HepG2 (cell line): ENCODE data around the gene RNF25. TPM values are rescaled to one million over a fixed set of nuclear protein-coding genes. Genes with fewer than 3 reads are reported as not detected.
A peak's percentile ranks its signal among the peaks of the same experiment; 100 is the strongest.

Experiments used
- CAMTA2 ChIP-seq: sonication (generic); formaldehyde crosslinking; IDR thresholded peaks from 2 replicates; pipeline ENCODE4 v1.4.0; 2020; ENCODE audit warnings: mild to moderate bottlenecking, missing genetic modification reagents, borderline replicate concordance
- CCDC6 ChIP-seq: sonication (generic); formaldehyde crosslinking; IDR thresholded peaks from 2 replicates; pipeline ENCODE4 v1.8.1; 2022; ENCODE audit warnings: mild to moderate bottlenecking, missing genetic modification reagents, moderate library complexity
- FOXA3 ChIP-seq: IDR thresholded peaks from 2 replicates; pipeline ENCODE4 v1.6.1; 2016; ENCODE audit warnings: missing genetic modification reagents, missing compliant biosample characterization
- GATAD2A ChIP-seq: IDR thresholded peaks from 2 replicates; pipeline ENCODE4 v1.6.1; 2016
- HHEX ChIP-seq: IDR thresholded peaks from 2 replicates; pipeline ENCODE4 v1.6.1; 2016; ENCODE audit warnings: control low read depth
- IRF2 ChIP-seq: IDR thresholded peaks from 2 replicates; pipeline ENCODE4 v1.6.1; 2018; ENCODE audit warnings: missing genetic modification reagents, missing compliant biosample characterization
- PAWR ChIP-seq: sonication (generic); formaldehyde crosslinking; IDR thresholded peaks from 2 replicates; pipeline ENCODE4 v1.4.0; 2020; ENCODE audit warnings: missing genetic modification reagents, mild to moderate bottlenecking, borderline replicate concordance
- SNAI1 ChIP-seq: sonication (generic); formaldehyde crosslinking; IDR thresholded peaks from 2 replicates; pipeline ENCODE4 v1.5.0; 2020; ENCODE audit warnings: mild to moderate bottlenecking, missing genetic modification reagents, borderline replicate concordance
- SP2 ChIP-seq: sonication (generic); formaldehyde crosslinking; IDR thresholded peaks from 2 replicates; pipeline ENCODE4 v1.5.1; 2020; ENCODE audit warnings: mild to moderate bottlenecking, missing genetic modification reagents
- TOPORS ChIP-seq: sonication (generic); formaldehyde crosslinking; IDR thresholded peaks from 2 replicates; pipeline ENCODE4 v1.8.0; 2023; ENCODE audit warnings: mild to moderate bottlenecking, missing genetic modification reagents
- ZNF12 ChIP-seq: sonication (generic); formaldehyde crosslinking; IDR thresholded peaks from 2 replicates; pipeline ENCODE4 v1.5.0; 2020; ENCODE audit warnings: missing genetic modification reagents
- ZNF446 ChIP-seq: sonication (generic); formaldehyde crosslinking; IDR thresholded peaks from 2 replicates; pipeline ENCODE4 v1.5.0; 2020; ENCODE audit warnings: mild to moderate bottlenecking, missing genetic modification reagents
- ZNF451 ChIP-seq: sonication (generic); formaldehyde crosslinking; IDR thresholded peaks from 2 replicates; pipeline ENCODE4 v1.5.0; 2020; ENCODE audit warnings: mild to moderate bottlenecking, missing genetic modification reagents
- ZNF569 ChIP-seq: sonication (generic); formaldehyde crosslinking; IDR thresholded peaks from 2 replicates; pipeline ENCODE4 v1.5.0; 2020; ENCODE audit warnings: mild to moderate bottlenecking, missing genetic modification reagents, moderate library complexity, borderline replicate concordance
- ZNF629 ChIP-seq: sonication (generic); formaldehyde crosslinking; conservative IDR thresholded peaks from 2 replicates; pipeline ENCODE4 v1.5.0; 2020; ENCODE audit warnings: missing genetic modification reagents
- ZNF724P ChIP-seq: sonication (generic); formaldehyde crosslinking; IDR thresholded peaks from 2 replicates; pipeline ENCODE4 v1.8.0; 2022; ENCODE audit warnings: missing genetic modification reagents, borderline replicate concordance
- ZSCAN29 ChIP-seq: sonication (generic); formaldehyde crosslinking; conservative IDR thresholded peaks from 2 replicates; pipeline ENCODE4 v1.4.0; 2020; ENCODE audit warnings: mild to moderate bottlenecking, missing genetic modification reagents
- polyA plus RNA-seq, 8 experiments: library from polyadenylated mRNA; depleted of rRNA in 3 of 8; stranded (reverse) in 7 of 8; unstranded in 1 of 8; fragments of >200 nt; fragmentation: Illumina TruSeq in 4 of 8; extraction: Trizol in 4 of 8; gene quantifications; 2 replicates each; pipeline versions ENCODE4 v1.2.1 to v1.2.3, GENCODE V29; 2011 to 2016; ENCODE audit warnings: low read depth in 4 of 8, missing spikeins in 1 of 8, mixed read lengths in 1 of 8; ENCODE audit not compliant: insufficient read depth in 1 of 8
- total RNA-seq, 5 experiments: library from RNA; depleted of rRNA; stranded (reverse); fragments of >200 nt; fragmentation: Illumina TruSeq; extraction: Trizol; gene quantifications; 2 replicates each; pipeline ENCODE4 v1.2.3, GENCODE V29; 2016; ENCODE audit warnings: low read depth in 1 of 5
- TF ChIP-seq, protein P1 (sequence below): sonication (generic); formaldehyde crosslinking; IDR thresholded peaks from 2 replicates; pipeline ENCODE4 v1.8.0; 2022; ENCODE audit warnings: mild to moderate bottlenecking, missing genetic modification reagents
- TF ChIP-seq, protein P2 (sequence below): sonication (generic); formaldehyde crosslinking; IDR thresholded peaks from 2 replicates; pipeline ENCODE4 v1.8.0; 2023; ENCODE audit warnings: mild to moderate bottlenecking, missing genetic modification reagents
- TF ChIP-seq, protein P3 (sequence below): sonication (generic); formaldehyde crosslinking; IDR thresholded peaks from 2 replicates; pipeline ENCODE4 v1.5.1; 2020; ENCODE audit warnings: missing genetic modification reagents, mild to moderate bottlenecking, borderline replicate concordance
- TF ChIP-seq, protein P4 (sequence below): sonication (generic); formaldehyde crosslinking; IDR thresholded peaks from 2 replicates; pipeline ENCODE4 v1.5.0; 2020; ENCODE audit warnings: mild to moderate bottlenecking, missing genetic modification reagents, moderate library complexity

The RNF25 gene
- total and polyA plus RNA-seq, 2 of the 13 experiments (the other 11 are each of a cell fraction or from before 2014, with no cell fraction given) = 37.0 to 87.6 TPM

DNA sequence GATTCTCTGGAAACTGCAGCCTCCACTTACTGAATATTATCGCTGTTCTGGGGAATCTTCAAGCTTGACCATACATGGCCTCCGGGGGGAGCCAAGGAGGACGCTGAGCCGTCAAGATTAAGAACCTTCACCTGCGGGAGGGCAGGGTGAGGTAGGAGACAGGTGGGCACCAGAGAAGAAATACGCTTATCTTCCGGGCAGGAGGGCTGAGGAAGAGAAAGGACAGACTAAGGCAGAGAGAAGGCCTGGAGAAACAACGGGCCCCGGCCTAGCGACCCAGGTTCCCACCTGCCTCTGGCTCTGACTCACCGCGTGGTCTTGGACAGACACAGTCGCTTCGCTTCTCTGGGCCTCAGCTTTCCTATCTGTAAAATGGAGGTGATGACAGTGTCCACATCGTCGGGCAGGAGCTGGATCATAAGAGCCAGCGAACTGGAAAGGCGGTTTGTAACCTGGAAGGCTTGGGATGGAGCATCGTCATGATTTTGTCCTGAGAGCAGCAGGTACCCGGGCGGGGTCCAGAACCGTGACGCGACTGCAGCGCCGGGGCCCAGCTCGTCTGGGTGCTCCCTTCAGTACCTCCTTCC is 13.0 kb downstream of the RNF25 start (continued):
- TF ChIP-seq, protein P1, sequence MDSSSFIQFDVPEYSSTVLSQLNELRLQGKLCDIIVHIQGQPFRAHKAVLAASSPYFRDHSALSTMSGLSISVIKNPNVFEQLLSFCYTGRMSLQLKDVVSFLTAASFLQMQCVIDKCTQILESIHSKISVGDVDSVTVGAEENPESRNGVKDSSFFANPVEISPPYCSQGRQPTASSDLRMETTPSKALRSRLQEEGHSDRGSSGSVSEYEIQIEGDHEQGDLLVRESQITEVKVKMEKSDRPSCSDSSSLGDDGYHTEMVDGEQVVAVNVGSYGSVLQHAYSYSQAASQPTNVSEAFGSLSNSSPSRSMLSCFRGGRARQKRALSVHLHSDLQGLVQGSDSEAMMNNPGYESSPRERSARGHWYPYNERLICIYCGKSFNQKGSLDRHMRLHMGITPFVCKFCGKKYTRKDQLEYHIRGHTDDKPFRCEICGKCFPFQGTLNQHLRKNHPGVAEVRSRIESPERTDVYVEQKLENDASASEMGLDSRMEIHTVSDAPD (CRISPR knock-in tag) = no peak
- peak; percentile 41; the same call in 1 of the 2 replicates for TF ChIP-seq ZNF569 (CRISPR knock-in tag)
- TF ChIP-seq ZNF12 (CRISPR knock-in tag) = no peak
- TF ChIP-seq FOXA3 (CRISPR knock-in tag) = 0 out of 2 replicates have a peak, but pooled peaks have one; percentile 28
- TF ChIP-seq ZNF724P (CRISPR knock-in tag) = 0 out of 2 replicates have a peak, but pooled peaks have one; percentile 58
- TF ChIP-seq TOPORS (CRISPR knock-in tag) = peak; percentile 18; the same call in 1 of the 2 replicates
- TF ChIP-seq ZNF451 (CRISPR knock-in tag) = no peak
- TF ChIP-seq ZNF629 (CRISPR knock-in tag) = peak; percentile 98
- TF ChIP-seq CCDC6 (CRISPR knock-in tag) = peak; percentile 39; the same call in 1 of the 2 replicates
- TF ChIP-seq, protein P2, sequence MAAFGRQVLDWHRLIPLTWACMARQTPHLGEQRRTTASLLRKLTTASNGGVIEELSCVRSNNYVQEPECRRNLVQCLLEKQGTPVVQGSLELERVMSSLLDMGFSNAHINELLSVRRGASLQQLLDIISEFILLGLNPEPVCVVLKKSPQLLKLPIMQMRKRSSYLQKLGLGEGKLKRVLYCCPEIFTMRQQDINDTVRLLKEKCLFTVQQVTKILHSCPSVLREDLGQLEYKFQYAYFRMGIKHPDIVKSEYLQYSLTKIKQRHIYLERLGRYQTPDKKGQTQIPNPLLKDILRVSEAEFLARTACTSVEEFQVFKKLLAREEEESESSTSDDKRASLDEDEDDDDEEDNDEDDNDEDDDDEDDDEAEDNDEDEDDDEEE (CRISPR knock-in tag) = peak; percentile 36; the same call in 1 of the 2 replicates
- peak; percentile 90; the same call in 1 of the 2 replicates for TF ChIP-seq ZNF446
- 0 out of 2 replicates have a peak, but pooled peaks have one; percentile 9 for TF ChIP-seq CAMTA2 (CRISPR knock-in tag)
- TF ChIP-seq HHEX (CRISPR knock-in tag) = no peak
- TF ChIP-seq SP2 (CRISPR knock-in tag) = 0 out of 2 replicates have a peak, but pooled peaks have one; percentile 32
- no peak for TF ChIP-seq PAWR
- 0 out of 2 replicates have a peak, but pooled peaks have one; percentile 35 for TF ChIP-seq GATAD2A (CRISPR knock-in tag)
- TF ChIP-seq, protein P3, sequence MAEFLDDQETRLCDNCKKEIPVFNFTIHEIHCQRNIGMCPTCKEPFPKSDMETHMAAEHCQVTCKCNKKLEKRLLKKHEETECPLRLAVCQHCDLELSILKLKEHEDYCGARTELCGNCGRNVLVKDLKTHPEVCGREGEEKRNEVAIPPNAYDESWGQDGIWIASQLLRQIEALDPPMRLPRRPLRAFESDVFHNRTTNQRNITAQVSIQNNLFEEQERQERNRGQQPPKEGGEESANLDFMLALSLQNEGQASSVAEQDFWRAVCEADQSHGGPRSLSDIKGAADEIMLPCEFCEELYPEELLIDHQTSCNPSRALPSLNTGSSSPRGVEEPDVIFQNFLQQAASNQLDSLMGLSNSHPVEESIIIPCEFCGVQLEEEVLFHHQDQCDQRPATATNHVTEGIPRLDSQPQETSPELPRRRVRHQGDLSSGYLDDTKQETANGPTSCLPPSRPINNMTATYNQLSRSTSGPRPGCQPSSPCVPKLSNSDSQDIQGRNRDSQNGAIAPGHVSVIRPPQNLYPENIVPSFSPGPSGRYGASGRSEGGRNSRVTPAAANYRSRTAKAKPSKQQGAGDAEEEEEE (CRISPR knock-in tag) = no peak
- peak; percentile 2; the same call in 1 of the 2 replicates for TF ChIP-seq SNAI1 (CRISPR knock-in tag)
- TF ChIP-seq, protein P4, sequence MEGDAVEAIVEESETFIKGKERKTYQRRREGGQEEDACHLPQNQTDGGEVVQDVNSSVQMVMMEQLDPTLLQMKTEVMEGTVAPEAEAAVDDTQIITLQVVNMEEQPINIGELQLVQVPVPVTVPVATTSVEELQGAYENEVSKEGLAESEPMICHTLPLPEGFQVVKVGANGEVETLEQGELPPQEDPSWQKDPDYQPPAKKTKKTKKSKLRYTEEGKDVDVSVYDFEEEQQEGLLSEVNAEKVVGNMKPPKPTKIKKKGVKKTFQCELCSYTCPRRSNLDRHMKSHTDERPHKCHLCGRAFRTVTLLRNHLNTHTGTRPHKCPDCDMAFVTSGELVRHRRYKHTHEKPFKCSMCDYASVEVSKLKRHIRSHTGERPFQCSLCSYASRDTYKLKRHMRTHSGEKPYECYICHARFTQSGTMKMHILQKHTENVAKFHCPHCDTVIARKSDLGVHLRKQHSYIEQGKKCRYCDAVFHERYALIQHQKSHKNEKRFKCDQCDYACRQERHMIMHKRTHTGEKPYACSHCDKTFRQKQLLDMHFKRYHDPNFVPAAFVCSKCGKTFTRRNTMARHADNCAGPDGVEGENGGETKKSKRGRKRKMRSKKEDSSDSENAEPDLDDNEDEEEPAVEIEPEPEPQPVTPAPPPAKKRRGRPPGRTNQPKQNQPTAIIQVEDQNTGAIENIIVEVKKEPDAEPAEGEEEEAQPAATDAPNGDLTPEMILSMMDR (CRISPR knock-in tag) = peak; percentile 76
- peak; percentile 69; the same call in 1 of the 2 replicates for TF ChIP-seq IRF2
- TF ChIP-seq ZSCAN29 (CRISPR knock-in tag) = 0 out of 2 replicates have a peak, but pooled peaks have one; percentile 11
